ENCODE results near the gene OPRD1.

Gene OPRD1

GRCh38 chr1:28914228-28915030, 102.5 kb downstream of the OPRD1 start, which contains the start of gene EPB41:
Gene EPB41 (plus strand): TSS chr1:28914569. CDS start chr1:28987438, 72,869 bp downstream.
- peak; percentile 93 for DNase-seq

- peak; percentile 79 for DNase-seq
Observed at GRCh38 chr1:28915031-28915895, 103.3 kb downstream of the OPRD1 start.

- DNase-seq = peak; percentile 45
Observed at GRCh38 chr1:28917757-28918118, 105.8 kb downstream of the OPRD1 start.

Data from activated CD8-positive, alpha-beta memory T cell treated with anti-CD3 and anti-CD28 coated beads for 24 hours (primary cell).